B cell (primary cell): Measurements from ENCODE around the gene PPP1R18. TPM values are rescaled to one million over a fixed set of nuclear protein-coding genes. Genes with fewer than 3 reads are reported as not detected.
A peak's percentile ranks its signal among the peaks of the same experiment; 100 is the strongest.

Source experiments
- ATAC-seq: fragments of 200-7000 bp; cut with Tn5 transposase; one replicate; pipeline ENCODE4 v1.10.0; 2021; ENCODE audit warnings: low read depth, mild to moderate bottlenecking, moderate number of reproducible peaks, moderate library complexity
- CTCF ChIA-PET: fragments of 350-600 bp; sonication (Branson Sonifier 250); formaldehyde crosslinking; loops from one replicate; lab custom pipeline; 2021; ENCODE audit warnings: antibody characterized with exemption, inconsistent platforms; lab: Charles Lee
- POLR2A ChIA-PET: fragments of 350-600 bp; sonication (Branson Sonifier 250); formaldehyde crosslinking; loops from one replicate; lab custom pipeline; 2021; ENCODE audit warnings: antibody characterized with exemption; lab: Charles Lee
- DNase-seq: peaks from one replicate; pipeline ENCODE4 v3.0.0; 2013
- H2AFZ ChIP-seq: 2 replicates; pipeline ENCODE4 v1.6.1; 2012; ENCODE audit warnings: mild to moderate bottlenecking, low read depth, low read length; ENCODE audit not compliant: insufficient read depth, poor library complexity, severe bottlenecking
- H3K27ac ChIP-seq, 2 donors: 1 replicate in 1 of 2; 2 replicates in 1 of 2; pipeline ENCODE4 v1.5.1; 2012 to 2013; ENCODE audit warnings: low read length in 2 of 2, mild to moderate bottlenecking in 2 of 2, moderate library complexity in 1 of 2
- H3K27me3 ChIP-seq, 4 experiments: fragments of 200-600 bp in 1 of 4; sonication (generic) in 1 of 4; replicated peaks in 1 of 4; 1 replicate in 2 of 4; 2 replicates in 2 of 4; pipeline versions ENCODE4 v1.6.1 to v1.7.0; 2013 to 2016; ENCODE audit warnings: low read length in 3 of 4, mild to moderate bottlenecking in 2 of 4, mixed read lengths in 1 of 4, moderate library complexity in 1 of 4; ENCODE audit not compliant: insufficient read depth in 4 of 4, control insufficient read depth in 3 of 4; ENCODE audit errors: control extremely low read depth in 1 of 4
- H3K36me3 ChIP-seq, 2 experiments: replicated peaks in 1 of 2; 1 replicate in 1 of 2; 2 replicates in 1 of 2; pipeline versions ENCODE4 v1.6.1 to v1.7.1; 2013; ENCODE audit warnings: low read length in 1 of 2; ENCODE audit not compliant: insufficient read depth in 2 of 2, control insufficient read depth in 1 of 2; ENCODE audit errors: control extremely low read depth in 1 of 2, extremely low read depth in 1 of 2
- H3K4me1 ChIP-seq, 2 donors: fragments of 200-600 bp in 1 of 2; sonication (generic) in 1 of 2; 1 replicate in 1 of 2; 2 replicates in 1 of 2; pipeline versions ENCODE4 v1.5.1 to v1.6.1; 2013 to 2017; ENCODE audit warnings: low read length in 2 of 2; ENCODE audit not compliant: control insufficient read depth in 2 of 2, insufficient read depth in 2 of 2
- H3K4me2 ChIP-seq: replicated peaks from 2 replicates; pipeline ENCODE3; 2012; ENCODE audit warnings: mild to moderate bottlenecking, low read depth, low read length; ENCODE audit not compliant: poor library complexity, severe bottlenecking
- H3K4me3 ChIP-seq, 5 experiments: fragments of 200-600 bp in 1 of 5; sonication (generic) in 1 of 5; 1 replicate in 3 of 5; 2 replicates in 2 of 5; pipeline versions ENCODE4 v1.5.1 to v1.7.0; 2011 to 2016; ENCODE audit warnings: low read length in 4 of 5, mild to moderate bottlenecking in 4 of 5, low read depth in 2 of 5, control low read depth in 1 of 5, moderate library complexity in 1 of 5; ENCODE audit not compliant: insufficient read depth in 1 of 5; ENCODE audit errors: control extremely low read depth in 1 of 5, extremely low read depth in 1 of 5
- H3K79me2 ChIP-seq: fragments of 200-600 bp; sonication (generic); one replicate; pipeline ENCODE4 v1.6.0; 2016; ENCODE audit warnings: low read length; ENCODE audit not compliant: control insufficient read depth, insufficient read depth
- H3K9ac ChIP-seq: fragments of 200-600 bp; sonication (generic); 2 replicates; pipeline ENCODE4 v1.6.1; 2017; ENCODE audit warnings: mild to moderate bottlenecking, low read length, moderate library complexity
- H3K9me3 ChIP-seq, 3 donors: one replicate each; pipeline versions ENCODE4 v1.6.1 to v1.7.1; 2013; ENCODE audit warnings: low read length in 2 of 3; ENCODE audit not compliant: control insufficient read depth in 2 of 3, insufficient read depth in 1 of 3; ENCODE audit errors: control extremely low read depth in 1 of 3
- H4K20me1 ChIP-seq: 2 replicates; pipeline ENCODE4 v1.6.0; 2012; ENCODE audit warnings: mild to moderate bottlenecking, low read length; ENCODE audit not compliant: insufficient read depth, control insufficient read depth, poor library complexity, severe bottlenecking
- H3K27ac Mint-ChIP-seq: one replicate; pipeline ENCODE4 v1.8.0; 2021; ENCODE audit warnings: mixed read lengths
- H3K27me3 Mint-ChIP-seq: one replicate; pipeline ENCODE4 v1.8.0; 2021; ENCODE audit warnings: mixed read lengths
- H3K4me1 Mint-ChIP-seq: one replicate; pipeline ENCODE4 v1.8.0; 2021; ENCODE audit warnings: mixed read lengths
- H3K4me3 Mint-ChIP-seq: one replicate; pipeline ENCODE4 v1.8.0; 2021; ENCODE audit warnings: mixed read lengths
- H3K9me3 Mint-ChIP-seq: one replicate; pipeline ENCODE4 v1.8.0; 2022; ENCODE audit warnings: mixed read lengths; ENCODE audit not compliant: insufficient read depth
- EZH2 ChIP-seq: IDR thresholded peaks from 2 replicates; pipeline ENCODE4 v1.6.1; 2012; ENCODE audit warnings: borderline replicate concordance, low read depth, mild to moderate bottlenecking, moderate library complexity, low read length; ENCODE audit not compliant: insufficient read depth, poor library complexity, severe bottlenecking
- WGBS: methylation state at CpG from one replicate; pipeline ENCODE4 v1.1.5; 2013; ENCODE audit warnings: missing lambda C conversion rate; ENCODE audit not compliant: insufficient coverage; 5-methylcytosine and 5-hydroxymethylcytosine counted together
- intact Hi-C: fragments of 100-400 bp; cut with micrococcal nuclease; formaldehyde crosslinking; loops from one replicate; pipeline ENCODE4 v1.10.0; 2022
- polyA plus RNA-seq: library from polyadenylated mRNA; depleted of rRNA; stranded (reverse); fragments of >200 nt; gene quantifications from 2 replicates; pipeline ENCODE4 v1.2.3, GENCODE V29; 2012
- total RNA-seq, 2 donors: library from RNA; stranded (reverse); fragments of 120-200 nt in 1 of 2; gene quantifications; 1 replicate in 1 of 2; 2 replicates in 1 of 2; pipeline versions ENCODE4 v1.2.3 to v1.2.4, GENCODE V29; 2013 to 2022
- TF ChIP-seq, protein P1 (sequence below): fragments of 200-600 bp; IDR thresholded peaks from one replicate; pipeline ENCODE4 v1.8.0; 2022; ENCODE audit warnings: antibody characterized with exemption, mild to moderate bottlenecking

The PPP1R18 gene
- total and polyA plus RNA-seq, 2 donors (not counting 1 experiment from before 2014, with no cell fraction given): 113 to 125 TPM

DNA sequence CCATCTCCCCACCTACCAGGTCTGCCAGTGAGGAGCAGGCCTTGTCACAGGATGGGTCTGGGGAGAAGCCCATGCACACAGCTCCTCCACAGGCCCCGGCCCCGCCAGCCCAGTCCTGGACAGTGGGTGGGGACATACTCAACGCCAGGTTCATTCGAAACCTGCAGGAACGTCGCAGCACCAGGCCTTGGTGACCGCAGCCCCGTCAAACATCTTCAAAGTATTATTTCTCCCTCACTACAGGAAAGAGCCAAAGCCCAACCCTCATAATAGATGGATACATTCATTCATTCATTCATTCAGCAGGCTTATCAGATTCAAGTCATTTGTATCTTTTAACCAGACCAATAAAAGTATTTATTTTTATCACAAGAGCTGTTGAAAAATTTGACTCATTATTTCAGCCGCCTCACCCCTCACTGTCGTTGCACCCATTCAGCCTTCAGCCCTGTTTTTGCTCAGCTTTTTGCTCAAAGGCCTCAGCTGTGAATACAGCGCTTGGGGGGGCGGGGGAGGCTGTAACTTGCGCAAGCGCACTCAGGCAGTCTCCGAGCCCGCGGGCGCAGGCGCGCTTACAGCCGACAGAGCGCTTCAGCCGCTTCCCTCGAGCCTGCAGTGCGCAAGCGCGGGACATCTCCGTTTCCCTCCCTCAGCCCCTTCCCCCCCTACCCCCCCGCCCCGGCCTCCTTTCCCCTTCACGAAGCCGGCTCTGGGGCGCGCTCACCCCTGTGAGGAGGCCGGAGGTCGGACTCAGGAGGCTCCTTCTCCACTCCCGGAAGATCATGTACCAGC is 39.8 kb downstream of the PPP1R18 start, which contains the start of gene C6orf136:
Gene C6orf136, plus strand, starts transcription at position 684 of the 792 bp plus-strand sequence. Its CDS starts 99 bp downstream, at position 783.
- Histone ChIP-seq H3K79me2 (peaks cover 28% of the 10 kb centered on the region), H3K36me3 (peaks cover 1 to 15% of the 10 kb centered on the region in 2 experiments), H3K9me3 (no peaks in the 10 kb centered on the region), H3K4me2 (peak within 1 kb of the TSS; percentile 94), H3K9ac (peak within 1 kb of the TSS; percentile 94), H4K20me1 (peaks cover 19% of the 10 kb centered on the region), H3K4me1 (peaks cover 12 to 21% of the 10 kb centered on the region in 2 donors), H3K4me3 (peak within 1 kb of the TSS; percentile 24 to 93 (median 80)), H3K27ac (peak within 1 kb of the TSS; percentile 76 to 89), H3K27me3 (no peaks in the 10 kb centered on the region), H2AFZ (peak within 1 kb of the TSS; percentile 99)
- ChIA-PET CTCF (interaction anchor here (1.1 to 1.6 kb wide), 4 partner anchors 29 to 105 kb away, joined by 3 to 7 read pairs (median 4); partner anchors contain the start of gene MRPS18B), POLR2A (interaction anchor here (0.6 to 1.0 kb wide), 5 partner anchors 29 to 997 kb away, joined by 3 to 6 read pairs (median 3); partner anchors contain the start of gene PPP1R10)
- TF ChIP-seq, protein P1, sequence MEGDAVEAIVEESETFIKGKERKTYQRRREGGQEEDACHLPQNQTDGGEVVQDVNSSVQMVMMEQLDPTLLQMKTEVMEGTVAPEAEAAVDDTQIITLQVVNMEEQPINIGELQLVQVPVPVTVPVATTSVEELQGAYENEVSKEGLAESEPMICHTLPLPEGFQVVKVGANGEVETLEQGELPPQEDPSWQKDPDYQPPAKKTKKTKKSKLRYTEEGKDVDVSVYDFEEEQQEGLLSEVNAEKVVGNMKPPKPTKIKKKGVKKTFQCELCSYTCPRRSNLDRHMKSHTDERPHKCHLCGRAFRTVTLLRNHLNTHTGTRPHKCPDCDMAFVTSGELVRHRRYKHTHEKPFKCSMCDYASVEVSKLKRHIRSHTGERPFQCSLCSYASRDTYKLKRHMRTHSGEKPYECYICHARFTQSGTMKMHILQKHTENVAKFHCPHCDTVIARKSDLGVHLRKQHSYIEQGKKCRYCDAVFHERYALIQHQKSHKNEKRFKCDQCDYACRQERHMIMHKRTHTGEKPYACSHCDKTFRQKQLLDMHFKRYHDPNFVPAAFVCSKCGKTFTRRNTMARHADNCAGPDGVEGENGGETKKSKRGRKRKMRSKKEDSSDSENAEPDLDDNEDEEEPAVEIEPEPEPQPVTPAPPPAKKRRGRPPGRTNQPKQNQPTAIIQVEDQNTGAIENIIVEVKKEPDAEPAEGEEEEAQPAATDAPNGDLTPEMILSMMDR: no peak
- TF ChIP-seq EZH2: no peak
- DNase-seq: peak; percentile 95
- 4% methylated on average over 20 of the region's 37 CpGs for WGBS
- peak within 1 kb of the TSS; percentile 95 for H3K27ac Mint-ChIP-seq
- no peaks in the 10 kb centered on the region for H3K27me3 Mint-ChIP-seq
- H3K9me3 Mint-ChIP-seq: no peaks in the 10 kb centered on the region
- H3K4me1 Mint-ChIP-seq: peaks cover 28% of the 10 kb centered on the region
- peak within 1 kb of the TSS; percentile 89 for H3K4me3 Mint-ChIP-seq
- intact Hi-C loops: loop anchor here (1.0 kb wide), 5 partner anchors 20 to 90 kb away; partner anchors contain the start of genes ATAT1, DHX16, GNL1 and MRPS18B
- peak; percentile 77 for ATAC-seq

DNA sequence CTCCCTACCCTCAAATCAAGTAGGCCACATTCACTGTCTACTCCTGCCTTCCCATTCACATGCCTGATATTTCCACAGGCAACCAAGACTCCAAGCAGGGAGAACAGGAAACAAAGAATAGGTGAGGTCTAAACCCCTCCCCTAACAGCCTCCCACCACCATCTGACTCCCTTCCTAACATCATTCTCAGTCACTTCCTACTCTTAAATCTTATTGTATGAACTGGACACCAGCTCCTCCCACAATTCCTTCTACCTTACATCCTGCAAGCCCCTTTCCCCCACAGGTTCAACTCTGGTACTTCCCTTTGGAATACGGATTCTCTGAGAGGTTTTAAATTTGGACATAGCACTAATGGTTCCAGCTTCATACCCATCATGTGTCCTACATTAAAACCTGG is 40.5 kb downstream of the PPP1R18 start:
- Histone ChIP-seq H3K4me2 (peak overlapping the region; percentile 94), H2AFZ (no peak overlapping the region), H3K36me3 (peaks cover 1 to 9% of the 10 kb centered on the region in 2 experiments), H3K9ac (no peak overlapping the region), H3K4me1 (peaks cover 12 to 18% of the 10 kb centered on the region in 2 donors), H3K27ac (no peak overlapping the region), H4K20me1 (peaks cover 19% of the 10 kb centered on the region), H3K9me3 (no peaks in the 10 kb centered on the region), H3K79me2 (peaks cover 28% of the 10 kb centered on the region), H3K4me3 (no peak overlapping the region), H3K27me3 (no peaks in the 10 kb centered on the region)
- Mint-ChIP-seq H3K9me3 (no peaks in the 10 kb centered on the region), H3K27me3 (no peaks in the 10 kb centered on the region), H3K4me3 (no peak overlapping the region), H3K27ac (peak overlapping the region; percentile 59), H3K4me1 (peaks cover 25% of the 10 kb centered on the region)
- intact Hi-C loops: no loop called here
- 82% methylated on average over 1 of the region's 1 CpG for WGBS
- ATAC-seq (no peak), DNase-seq (no peak)
- no peak for TF ChIP-seq EZH2
- TF ChIP-seq, protein P1: no peak
- CTCF ChIA-PET: interaction anchor here (1.1 to 1.6 kb wide), 5 partner anchors 28 to 164 kb away, joined by 3 to 7 read pairs (median 3); partner anchors contain the start of gene MRPS18B
- POLR2A ChIA-PET: no interaction called here
